Measurements from ENCODE around the gene TTC34.

The TTC34 gene

GRCh38 chr1:2602866-2603520 is 198.5 kb downstream of the TTC34 start:
- Histone ChIP-seq H3K9ac (ENCODE audit: low read depth, low read length) (no peak overlapping the region), H3K36me3 (ENCODE audit: insufficient read depth, low read length) (no peaks in the 10 kb centered on the region), H3K4me2 (ENCODE audit: insufficient read depth, low read length) (no peak overlapping the region), H2AFZ (ENCODE audit: low read depth, low read length) (no peak overlapping the region), H3K27me3 (ENCODE audit: insufficient read depth, low read length, poor library complexity) (no peaks in the 10 kb centered on the region), H3K9me3 (ENCODE audit: insufficient read depth, low read length, severe bottlenecking) (peaks cover 3% of the 10 kb centered on the region), H3K4me1 (ENCODE audit: insufficient read depth, low read length) (no peaks in the 10 kb centered on the region), H3K79me2 (ENCODE audit: insufficient read depth, low read length) (no peaks in the 10 kb centered on the region), H3K4me3 (ENCODE audit: low read depth in 1 of 2, low read length in 2 of 2) (no peak overlapping the region), H3K27ac (ENCODE audit: low read length) (no peak overlapping the region), H4K20me1 (ENCODE audit: insufficient read depth, low read length) (no peaks in the 10 kb centered on the region)
- no peak for DNase-seq
- TF ChIP-seq, protein P1, sequence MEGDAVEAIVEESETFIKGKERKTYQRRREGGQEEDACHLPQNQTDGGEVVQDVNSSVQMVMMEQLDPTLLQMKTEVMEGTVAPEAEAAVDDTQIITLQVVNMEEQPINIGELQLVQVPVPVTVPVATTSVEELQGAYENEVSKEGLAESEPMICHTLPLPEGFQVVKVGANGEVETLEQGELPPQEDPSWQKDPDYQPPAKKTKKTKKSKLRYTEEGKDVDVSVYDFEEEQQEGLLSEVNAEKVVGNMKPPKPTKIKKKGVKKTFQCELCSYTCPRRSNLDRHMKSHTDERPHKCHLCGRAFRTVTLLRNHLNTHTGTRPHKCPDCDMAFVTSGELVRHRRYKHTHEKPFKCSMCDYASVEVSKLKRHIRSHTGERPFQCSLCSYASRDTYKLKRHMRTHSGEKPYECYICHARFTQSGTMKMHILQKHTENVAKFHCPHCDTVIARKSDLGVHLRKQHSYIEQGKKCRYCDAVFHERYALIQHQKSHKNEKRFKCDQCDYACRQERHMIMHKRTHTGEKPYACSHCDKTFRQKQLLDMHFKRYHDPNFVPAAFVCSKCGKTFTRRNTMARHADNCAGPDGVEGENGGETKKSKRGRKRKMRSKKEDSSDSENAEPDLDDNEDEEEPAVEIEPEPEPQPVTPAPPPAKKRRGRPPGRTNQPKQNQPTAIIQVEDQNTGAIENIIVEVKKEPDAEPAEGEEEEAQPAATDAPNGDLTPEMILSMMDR (IDR thresholded peaks at IDR 0.05; ENCODE audit: borderline replicate concordance, extremely low read depth, low read length, poor library complexity, severe bottlenecking), result no peak
- no peak for TF ChIP-seq EZH2 (IDR thresholded peaks at IDR 0.05; ENCODE audit: borderline replicate concordance, low read depth, low read length, severe bottlenecking)
- no peak for ATAC-seq (ENCODE audit: insufficient read depth, low read depth)

DNA sequence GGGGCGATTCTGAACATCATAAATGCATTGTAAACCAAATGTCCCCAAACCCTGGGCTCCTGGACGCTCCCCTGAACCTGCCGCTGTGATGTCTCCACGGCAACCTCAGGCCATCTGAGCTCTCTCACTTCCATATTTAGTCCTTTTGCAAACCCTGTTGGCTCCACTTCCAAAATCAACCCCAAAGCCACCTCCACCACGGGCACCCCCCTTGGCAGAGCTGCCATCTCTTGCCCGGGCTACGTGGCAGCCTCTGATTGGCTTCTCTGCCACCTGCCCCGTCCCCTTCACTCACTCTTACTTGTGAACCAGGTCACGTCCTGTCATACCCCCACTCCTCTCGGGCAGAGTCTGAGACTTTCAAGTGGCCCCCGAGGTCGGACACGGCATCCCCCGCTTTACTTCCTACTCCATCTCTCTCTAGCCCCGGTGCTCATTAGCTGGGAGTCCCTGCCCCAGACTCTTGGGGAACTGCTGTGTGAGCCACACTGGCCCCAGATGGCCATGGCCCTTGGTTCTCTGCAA is 199.1 kb downstream of the TTC34 start:
- Histone ChIP-seq H3K79me2 (ENCODE audit: insufficient read depth, low read length) (no peaks in the 10 kb centered on the region), H4K20me1 (ENCODE audit: insufficient read depth, low read length) (no peaks in the 10 kb centered on the region), H3K4me1 (ENCODE audit: insufficient read depth, low read length) (no peaks in the 10 kb centered on the region), H2AFZ (ENCODE audit: low read depth, low read length) (no peak overlapping the region), H3K36me3 (ENCODE audit: insufficient read depth, low read length) (no peaks in the 10 kb centered on the region), H3K4me2 (ENCODE audit: insufficient read depth, low read length) (no peak overlapping the region), H3K27me3 (ENCODE audit: insufficient read depth, low read length, poor library complexity) (no peaks in the 10 kb centered on the region), H3K27ac (ENCODE audit: low read length) (no peak overlapping the region), H3K4me3 (ENCODE audit: low read depth in 1 of 2, low read length in 2 of 2) (no peak overlapping the region), H3K9ac (ENCODE audit: low read depth, low read length) (no peak overlapping the region), H3K9me3 (ENCODE audit: insufficient read depth, low read length, severe bottlenecking) (peaks cover 3% of the 10 kb centered on the region)
- TF ChIP-seq, protein P1 (IDR thresholded peaks at IDR 0.05; ENCODE audit: borderline replicate concordance, extremely low read depth, low read length, poor library complexity, severe bottlenecking), result no peak
- TF ChIP-seq EZH2 (IDR thresholded peaks at IDR 0.05; ENCODE audit: borderline replicate concordance, low read depth, low read length, severe bottlenecking), result no peak
- DNase-seq, result no peak
- ATAC-seq (ENCODE audit: insufficient read depth, low read depth), result no peak

- Histone ChIP-seq H3K27me3 (ENCODE audit: insufficient read depth, low read length, poor library complexity) (no peaks in the 10 kb centered on the region), H2AFZ (ENCODE audit: low read depth, low read length) (no peak overlapping the region), H3K79me2 (ENCODE audit: insufficient read depth, low read length) (no peaks in the 10 kb centered on the region), H3K4me2 (ENCODE audit: insufficient read depth, low read length) (no peak overlapping the region), H3K36me3 (ENCODE audit: insufficient read depth, low read length) (no peaks in the 10 kb centered on the region), H3K4me3 (ENCODE audit: low read depth in 1 of 2, low read length in 2 of 2) (no peak overlapping the region), H4K20me1 (ENCODE audit: insufficient read depth, low read length) (no peaks in the 10 kb centered on the region), H3K27ac (ENCODE audit: low read length) (no peak overlapping the region), H3K9me3 (ENCODE audit: insufficient read depth, low read length, severe bottlenecking) (peaks cover 3% of the 10 kb centered on the region), H3K9ac (ENCODE audit: low read depth, low read length) (no peak overlapping the region), H3K4me1 (ENCODE audit: insufficient read depth, low read length) (no peaks in the 10 kb centered on the region)
- no peak for DNase-seq
- TF ChIP-seq, protein P1 (IDR thresholded peaks at IDR 0.05; ENCODE audit: borderline replicate concordance, extremely low read depth, low read length, poor library complexity, severe bottlenecking), result no peak
- TF ChIP-seq EZH2 (IDR thresholded peaks at IDR 0.05; ENCODE audit: borderline replicate concordance, low read depth, low read length, severe bottlenecking), result no peak
- no peak for ATAC-seq (ENCODE audit: insufficient read depth, low read depth)
These were observed 199.7 kb downstream of the TTC34 start for GRCh38 chr1:2601721-2602303.

All from DND-41 (cell line).